ENCODE measurements around the gene EXOSC7. TPM values are rescaled to one million over a fixed set of nuclear protein-coding genes. Genes with fewer than 3 reads are reported as not detected.

EXOSC7 gene

DNA sequence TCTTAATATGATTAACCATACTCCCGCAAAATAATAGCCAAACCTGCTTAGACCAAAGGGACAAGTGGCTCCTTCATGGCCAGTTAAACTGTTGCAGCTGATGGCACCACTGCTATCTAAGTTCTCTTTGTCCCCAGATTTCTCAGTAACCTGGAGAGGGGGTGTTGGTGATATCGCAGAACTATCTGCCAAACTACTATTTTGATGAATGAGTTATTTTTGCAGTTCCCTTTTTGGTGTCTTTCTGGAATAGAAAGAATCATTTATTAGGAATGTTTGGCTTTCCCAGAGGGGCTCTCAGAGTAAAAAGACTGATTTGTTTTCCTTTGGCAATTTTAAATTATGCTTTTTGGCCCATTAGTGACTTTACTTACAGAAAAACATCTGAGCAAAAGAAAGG, 83.1 kb downstream of the EXOSC7 start:
- Histone ChIP-seq H4K8ac (ENCODE audit: low read depth, low read length) (no peak overlapping the region), H3K4me2 (ENCODE audit: insufficient read depth, low read length, poor library complexity, severe bottlenecking) (no peak overlapping the region), H3K27me3 (ENCODE audit: control insufficient read depth in 3 of 3, insufficient read depth in 3 of 3, low read depth in 1 of 3, low read length in 3 of 3) (no peaks in the 10 kb centered on the region), H3K4ac (ENCODE audit: low read length) (no peak overlapping the region), H3K4me1 (ENCODE audit: control insufficient read depth in 2 of 2, insufficient read depth in 1 of 2, low read depth in 1 of 2, low read length in 2 of 2) (peaks cover 6 to 31% of the 10 kb centered on the region in 2 donors), H3K36me3 (replicated peaks in 1 of 2; ENCODE audit: control insufficient read depth in 2 of 2, insufficient read depth in 2 of 2, low read length in 2 of 2) (no peaks in the 10 kb centered on the region), H3K4me3 (ENCODE audit: low read length in 2 of 2) (no peak overlapping the region), H3K27ac (replicated peaks; ENCODE audit: low read length) (no peak overlapping the region), H2AK5ac (ENCODE audit: low read depth, low read length) (no peak overlapping the region), H2BK5ac (ENCODE audit: low read length) (no peak overlapping the region), H3K79me1 (ENCODE audit: low read depth, low read length) (no peaks in the 10 kb centered on the region), H2BK12ac (ENCODE audit: low read length) (no peak overlapping the region), H2BK120ac (ENCODE audit: low read depth, low read length) (no peak overlapping the region), H2BK15ac (ENCODE audit: low read length) (no peak overlapping the region), H2AFZ (ENCODE audit: low read length) (no peak overlapping the region), H4K91ac (ENCODE audit: low read depth, low read length, poor library complexity) (no peak overlapping the region), H3K9ac (ENCODE audit: low read depth, low read length, poor library complexity) (no peak overlapping the region), H3K23ac (ENCODE audit: low read depth, low read length, poor library complexity) (no peak overlapping the region), H3K18ac (ENCODE audit: low read length) (no peak overlapping the region), H3K14ac (ENCODE audit: low read length) (no peak overlapping the region), H3K9me3 (replicated peaks in 1 of 2; ENCODE audit: control insufficient read depth in 2 of 2, insufficient read depth in 1 of 2, low read depth in 1 of 2, low read length in 2 of 2) (no peaks in the 10 kb centered on the region)
- no CpG with 5 or more reads among the region's 2 CpGs for WGBS, 2 donors (ENCODE audit: extremely low coverage in 2 of 2, insufficient read length in 2 of 2, insufficient replicate concordance in 1 of 2)
- DNase-seq (ENCODE audit: low spot score) = no peak

DNA sequence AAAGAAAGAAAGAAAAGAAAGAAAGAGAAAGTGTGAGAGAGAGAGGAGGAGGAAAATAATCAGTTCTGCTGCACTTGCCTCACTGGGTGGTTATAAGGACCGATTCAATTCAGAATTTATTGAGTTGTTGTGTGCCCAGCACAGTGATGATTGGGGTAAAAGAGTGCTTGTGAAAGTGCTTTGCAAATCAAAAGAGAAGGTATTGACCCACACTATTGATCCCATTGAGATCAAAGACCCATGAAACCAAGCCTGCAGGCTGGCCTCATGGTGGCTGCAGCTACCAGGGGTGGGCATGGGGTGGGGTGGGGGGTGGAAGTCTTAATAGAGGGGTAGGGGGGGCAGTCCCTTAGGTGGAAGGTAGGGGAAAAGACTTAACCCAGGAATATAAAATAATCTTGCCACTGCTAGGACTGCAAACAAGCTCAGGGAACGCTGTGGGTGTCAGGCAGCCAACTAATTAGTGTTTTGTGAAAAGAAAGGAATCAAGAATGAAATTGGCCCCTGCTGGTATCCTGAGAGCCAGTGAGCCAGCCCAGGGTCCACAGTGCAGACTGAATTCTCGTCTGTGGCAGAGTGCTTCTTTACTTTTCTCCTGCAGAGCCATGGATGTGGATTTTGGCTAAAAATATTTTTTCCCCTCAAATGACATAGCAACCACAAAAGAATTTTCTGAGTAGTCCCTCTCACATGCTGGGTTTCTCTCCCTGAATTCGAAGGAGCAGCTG, 84.3 kb downstream of the EXOSC7 start:
- no peaks in the 10 kb centered on the region for H3K36me3 ChIP-seq (replicated peaks in 1 of 2; ENCODE audit: control insufficient read depth in 2 of 2, insufficient read depth in 2 of 2, low read length in 2 of 2)
- no peak overlapping the region for H3K4me3 ChIP-seq (ENCODE audit: low read length in 2 of 2)
- H3K23ac ChIP-seq (ENCODE audit: low read depth, low read length, poor library complexity) = no peak overlapping the region
- H3K4ac ChIP-seq (ENCODE audit: low read length) = no peak overlapping the region
- no peaks in the 10 kb centered on the region for H3K9me3 ChIP-seq (replicated peaks in 1 of 2; ENCODE audit: control insufficient read depth in 2 of 2, insufficient read depth in 1 of 2, low read depth in 1 of 2, low read length in 2 of 2)
- H3K18ac ChIP-seq (ENCODE audit: low read length) = peak overlapping the region; percentile 35
- H2BK5ac ChIP-seq (ENCODE audit: low read length) = no peak overlapping the region
- no peak overlapping the region for H2BK120ac ChIP-seq (ENCODE audit: low read depth, low read length)
- H3K4me2 ChIP-seq (ENCODE audit: insufficient read depth, low read length, poor library complexity, severe bottlenecking) = no peak overlapping the region
- no peak overlapping the region for H2BK15ac ChIP-seq (ENCODE audit: low read length)
- H3K14ac ChIP-seq (ENCODE audit: low read length) = no peak overlapping the region
- peaks cover 6 to 42% of the 10 kb centered on the region in 2 donors for H3K4me1 ChIP-seq (ENCODE audit: control insufficient read depth in 2 of 2, insufficient read depth in 1 of 2, low read depth in 1 of 2, low read length in 2 of 2)
- H2AK5ac ChIP-seq (ENCODE audit: low read depth, low read length) = no peak overlapping the region
- WGBS, 2 donors (ENCODE audit: extremely low coverage in 2 of 2, insufficient read length in 2 of 2, insufficient replicate concordance in 1 of 2) = no CpG with 5 or more reads among the region's 4 CpGs
- no peak overlapping the region for H4K8ac ChIP-seq (ENCODE audit: low read depth, low read length)
- no peak overlapping the region for H4K91ac ChIP-seq (ENCODE audit: low read depth, low read length, poor library complexity)
- no peaks in the 10 kb centered on the region for H3K27me3 ChIP-seq (ENCODE audit: control insufficient read depth in 3 of 3, insufficient read depth in 3 of 3, low read depth in 1 of 3, low read length in 3 of 3)
- H3K27ac ChIP-seq (replicated peaks; ENCODE audit: low read length) = no peak overlapping the region
- no peak for DNase-seq (ENCODE audit: low spot score)
- peak overlapping the region; percentile 63 for H2AFZ ChIP-seq (ENCODE audit: low read length)
- H3K9ac ChIP-seq (ENCODE audit: low read depth, low read length, poor library complexity) = no peak overlapping the region
- no peak overlapping the region for H2BK12ac ChIP-seq (ENCODE audit: low read length)
- H3K79me1 ChIP-seq (ENCODE audit: low read depth, low read length) = no peaks in the 10 kb centered on the region

Small RNAs within 50 kb of the gene (small RNA-seq; reads per million reads assigned to genes)
- not detected for gene RNU5B-3P (ENCODE audit: insufficient read depth)
